ENCODE results near the gene ZNF775. TPM values are rescaled to one million over a fixed set of nuclear protein-coding genes. Genes with fewer than 3 reads are reported as not detected.

The ZNF775 gene
- total RNA-seq, 1 donor from 2014 or later, result 5.5 TPM

DNA sequence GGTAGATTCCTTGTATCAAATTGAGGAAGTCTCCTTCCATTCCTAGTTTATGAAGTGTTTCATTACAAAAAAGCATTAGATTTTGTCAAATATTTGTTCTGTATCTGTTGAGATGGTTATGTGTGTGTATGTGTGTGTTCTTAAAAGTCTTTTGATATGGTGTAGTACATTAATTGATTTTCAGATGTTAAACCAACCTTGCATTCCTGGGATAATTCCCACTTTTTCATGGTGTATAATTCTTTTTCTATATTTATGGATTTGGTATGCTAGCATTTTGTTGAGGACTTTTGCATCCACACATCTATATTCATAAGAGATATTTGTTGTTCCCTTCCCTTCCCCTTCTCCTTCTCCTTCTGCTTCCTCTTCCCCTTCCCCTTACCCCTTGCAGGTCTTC is 62.4 kb downstream of the ZNF775 start:
- no peak for DNase-seq
- Mint-ChIP-seq H3K27ac (no peak overlapping the region), H3K9me3 (peaks cover 12% of the 10 kb centered on the region), H3K36me3 (ENCODE audit: low read depth) (peaks cover 17% of the 10 kb centered on the region), H3K27me3 (no peaks in the 10 kb centered on the region), H3K4me3 (no peak overlapping the region), H3K4me1 (peaks cover 26% of the 10 kb centered on the region)
- intact Hi-C loops (cut with micrococcal nuclease), result no loop called here

DNA sequence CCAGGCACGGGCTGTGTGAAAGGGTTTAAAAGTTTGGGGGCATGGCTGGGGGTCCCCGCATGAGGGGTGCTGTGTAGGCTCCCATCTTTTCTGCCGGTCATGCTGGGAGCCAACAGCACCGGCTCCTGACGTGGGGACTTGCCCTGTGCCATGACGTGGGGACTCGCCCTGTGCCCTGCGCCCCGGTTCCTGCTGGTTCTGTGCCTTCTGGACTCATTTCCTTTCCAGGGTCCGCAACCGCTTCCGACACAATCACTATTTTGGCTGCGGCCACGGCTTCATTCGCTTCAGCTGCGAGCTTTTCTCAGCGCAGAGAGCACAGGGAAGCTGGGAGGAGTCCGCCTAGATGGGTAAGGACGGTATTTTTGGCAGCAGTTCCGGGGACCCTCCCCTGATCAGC is 63.7 kb downstream of the ZNF775 start:
- Mint-ChIP-seq H3K27ac (no peak overlapping the region), H3K9me3 (peaks cover 12% of the 10 kb centered on the region), H3K4me3 (no peak overlapping the region), H3K36me3 (ENCODE audit: low read depth) (peaks cover 17% of the 10 kb centered on the region), H3K4me1 (peaks cover 33% of the 10 kb centered on the region), H3K27me3 (no peaks in the 10 kb centered on the region)
- DNase-seq, result no peak
- intact Hi-C loops (cut with micrococcal nuclease), result no loop called here

DNA sequence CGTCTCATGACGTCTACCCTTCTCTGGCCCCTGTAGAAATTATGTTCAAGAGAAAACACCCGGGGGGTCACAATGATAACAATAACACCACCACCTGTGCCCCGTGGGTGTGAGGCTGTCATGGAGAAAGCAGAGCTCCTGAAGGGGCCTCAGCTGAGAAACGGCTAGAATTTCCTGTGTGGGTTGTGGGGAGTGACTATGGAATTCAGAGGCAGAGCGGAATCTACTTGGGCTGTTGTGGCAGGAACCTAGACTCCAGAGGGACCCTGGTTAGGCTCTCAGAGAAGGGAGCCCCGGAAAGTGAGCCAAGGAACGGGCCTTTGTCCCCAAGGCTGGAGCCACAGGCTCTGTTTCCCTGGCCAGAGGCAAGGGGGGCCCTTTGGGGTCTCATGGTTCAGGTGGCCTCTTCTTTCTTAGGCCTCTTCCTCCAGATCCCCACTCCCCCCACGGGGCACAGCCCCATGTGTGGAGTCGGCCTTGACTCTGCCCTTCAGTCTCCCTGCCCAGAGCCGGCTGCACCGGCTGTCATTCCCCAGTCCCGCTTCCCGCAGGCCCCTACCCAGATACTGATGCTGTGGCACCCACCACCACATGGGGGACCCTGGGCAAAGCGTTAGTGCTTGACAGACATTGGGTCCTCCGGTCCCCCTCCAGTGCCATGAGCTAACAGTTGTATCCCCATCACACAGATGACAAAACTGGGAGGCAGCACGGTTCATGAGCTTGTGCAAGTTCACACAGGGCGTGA is 64.8 kb downstream of the ZNF775 start:
- no peak for DNase-seq
- peaks cover 12% of the 10 kb centered on the region for H3K9me3 Mint-ChIP-seq
- intact Hi-C loops (cut with micrococcal nuclease), result no loop called here
- H3K27ac Mint-ChIP-seq, result no peak overlapping the region
- H3K4me1 Mint-ChIP-seq, result peaks cover 38% of the 10 kb centered on the region
- H3K36me3 Mint-ChIP-seq (ENCODE audit: low read depth), result peaks cover 17% of the 10 kb centered on the region
- H3K27me3 Mint-ChIP-seq, result no peaks in the 10 kb centered on the region
- no peak overlapping the region for H3K4me3 Mint-ChIP-seq

DNA sequence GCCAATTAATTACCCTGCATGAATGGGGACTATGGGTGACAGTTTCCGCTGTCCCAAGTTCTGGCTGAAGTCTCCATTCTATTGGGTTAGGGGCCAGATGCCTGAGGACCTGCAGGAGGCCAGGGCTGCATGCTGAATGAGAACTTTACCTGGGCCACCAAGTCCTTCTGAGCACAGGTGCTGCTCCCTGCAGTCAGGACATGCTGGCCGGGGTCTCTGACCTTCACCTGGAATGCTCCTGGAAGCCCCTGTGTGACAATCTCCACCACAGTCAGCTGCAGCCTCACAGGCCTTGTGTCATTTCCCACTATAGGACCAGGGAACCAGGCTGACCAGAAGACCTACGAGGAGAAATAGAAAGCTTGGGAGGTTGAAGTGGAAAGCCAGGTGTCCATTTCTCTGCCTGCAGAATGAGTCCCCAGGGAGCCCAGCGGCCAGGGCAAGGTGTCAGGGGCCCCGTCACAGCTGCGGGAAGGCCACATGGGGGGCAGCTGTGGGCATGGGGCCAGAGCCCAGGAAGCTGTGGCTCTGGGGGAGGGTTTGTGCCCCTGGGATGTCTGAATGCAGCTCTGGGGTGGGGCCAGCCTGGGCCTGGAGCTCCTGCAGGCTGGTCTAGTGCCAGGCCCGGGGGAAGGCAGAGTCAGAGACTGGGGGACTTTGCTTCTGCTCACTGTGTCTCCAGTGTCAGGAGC is 65.7 kb downstream of the ZNF775 start:
- H3K4me1 Mint-ChIP-seq, result peaks cover 38% of the 10 kb centered on the region

DNA sequence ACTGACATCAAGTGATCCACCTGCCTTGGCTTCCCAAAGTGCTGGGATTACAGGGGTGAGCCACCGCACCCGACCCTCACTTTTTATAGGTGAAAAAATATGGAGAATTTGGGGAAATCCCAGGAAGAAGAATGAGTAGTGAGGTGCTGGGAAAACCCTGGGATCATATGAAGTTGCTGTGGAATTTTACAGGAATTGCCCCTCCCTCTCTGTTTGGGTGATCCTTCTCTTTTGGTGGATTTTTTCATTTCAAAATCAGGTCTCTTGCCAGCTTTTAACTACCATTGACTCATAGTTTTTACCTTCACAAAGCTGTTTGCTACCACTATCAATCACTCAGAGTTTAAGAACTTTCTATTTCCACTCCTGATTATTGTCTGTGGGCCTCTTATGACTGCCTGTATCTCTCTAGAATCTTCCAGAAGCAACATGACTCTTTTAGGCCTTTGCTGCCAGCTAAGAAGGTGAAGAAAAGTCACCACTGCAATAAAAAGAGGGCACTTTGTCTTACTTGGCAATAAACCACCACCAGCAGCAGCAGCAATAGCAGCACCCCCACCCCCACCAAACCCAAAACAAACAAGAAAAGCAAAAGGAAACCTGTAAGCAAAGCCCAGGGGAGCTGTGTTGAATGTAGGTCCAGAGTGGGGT is 67.3 kb downstream of the ZNF775 start:
- peaks cover 15% of the 10 kb centered on the region for H3K36me3 Mint-ChIP-seq (ENCODE audit: low read depth)
- H3K4me1 Mint-ChIP-seq, result peaks cover 44% of the 10 kb centered on the region
- peaks cover 10% of the 10 kb centered on the region for H3K9me3 Mint-ChIP-seq
- peak; percentile 76 for DNase-seq
- intact Hi-C loops (cut with micrococcal nuclease), result no loop called here
- H3K27ac Mint-ChIP-seq, result peak overlapping the region; percentile 88
- H3K27me3 Mint-ChIP-seq, result no peaks in the 10 kb centered on the region
- H3K4me3 Mint-ChIP-seq, result peak overlapping the region; percentile 53

More for the DNA sequence above, 65.7 kb downstream of the ZNF775 start:
- DNase-seq, result no peak
- Mint-ChIP-seq H3K4me3 (no peak overlapping the region), H3K36me3 (ENCODE audit: low read depth) (peaks cover 17% of the 10 kb centered on the region), H3K27ac (no peak overlapping the region), H3K9me3 (peaks cover 12% of the 10 kb centered on the region), H3K27me3 (no peaks in the 10 kb centered on the region)
- intact Hi-C loops (cut with micrococcal nuclease), result no loop called here

Other genes with a start within 250 kb of the ZNF775 start
- gene LRRC61, start 56.0 kb upstream of the ZNF775 start, total RNA-seq, result 26.8 and 27.5 TPM in 2 replicates
- gene ACTR3C, start 55.8 kb upstream of the ZNF775 start, total RNA-seq, result 7.9 and 11.7 TPM in 2 replicates
- not detected in 2 replicates for gene RARRES2, start 37.7 kb upstream of the ZNF775 start, total RNA-seq
- 73.6 and 79.7 TPM in 2 replicates for gene REPIN1, start 10.5 kb upstream of the ZNF775 start, total RNA-seq
- gene GIMAP8, start 71.3 kb downstream of the ZNF775 start, total RNA-seq, result 7.9 and 8.5 TPM in 2 replicates
- 40.5 and 45.0 TPM in 2 replicates for gene GIMAP7, start 135.5 kb downstream of the ZNF775 start, total RNA-seq
- gene GIMAP4, start 188.1 kb downstream of the ZNF775 start, total RNA-seq, result 61.1 and 62.7 TPM in 2 replicates